DOHH2 (cell line): ENCODE results near the gene MLANA.

Source experiments
- H3F3A ChIP-seq: fragments of 200-600 bp; sonication (generic), shearing (Covaris generic); 2 replicates; pipeline ENCODE4 v1.6.0; 2016; ENCODE audit warnings: antibody characterized with exemption, mild to moderate bottlenecking; ENCODE audit not compliant: control insufficient read depth, insufficient read depth
- H3K27ac ChIP-seq: fragments of 200-600 bp; sonication (generic); 2 replicates; pipeline ENCODE4 v1.5.1; 2014; ENCODE audit warnings: low read depth, mild to moderate bottlenecking, low read length, moderate library complexity
- H3K27me3 ChIP-seq: fragments of 200-600 bp; sonication (generic); 2 replicates; pipeline ENCODE4 v1.6.1; 2014; ENCODE audit warnings: mild to moderate bottlenecking, low read length, mixed read lengths; ENCODE audit not compliant: control insufficient read depth
- H3K36me3 ChIP-seq: fragments of 200-600 bp; sonication (generic); 2 replicates; pipeline ENCODE4 v1.6.1; 2014; ENCODE audit warnings: mild to moderate bottlenecking, low read length, moderate library complexity, mixed read lengths; ENCODE audit not compliant: control insufficient read depth
- H3K4me1 ChIP-seq: fragments of 200-600 bp; sonication (generic); 2 replicates; pipeline ENCODE4 v1.6.1; 2014; ENCODE audit warnings: mild to moderate bottlenecking, low read length, mixed read lengths; ENCODE audit not compliant: control insufficient read depth
- H3K4me2 ChIP-seq: fragments of 200-600 bp; sonication (generic); 2 replicates; pipeline ENCODE4 v1.6.0; 2014; ENCODE audit warnings: mild to moderate bottlenecking, low read length, moderate library complexity
- H3K4me3 ChIP-seq: fragments of 200-600 bp; sonication (generic); 2 replicates; pipeline ENCODE4 v1.5.1; 2014; ENCODE audit warnings: mild to moderate bottlenecking, low read length, mixed read lengths
- H3K79me2 ChIP-seq: fragments of 200-600 bp; sonication (generic); 2 replicates; pipeline ENCODE4 v1.6.1; 2014; ENCODE audit warnings: mild to moderate bottlenecking, low read length, mixed read lengths; ENCODE audit not compliant: control insufficient read depth
- H3K9me2 ChIP-seq: fragments of 200-600 bp; sonication (generic); replicated peaks from 2 replicates; pipeline ENCODE4 v1.6.1; 2014; ENCODE audit warnings: mild to moderate bottlenecking, low read length, mixed read lengths; ENCODE audit not compliant: control insufficient read depth
- H3K9me3 ChIP-seq: fragments of 200-600 bp; sonication (generic); 2 replicates; pipeline ENCODE4 v1.6.1; 2014; ENCODE audit warnings: antibody characterized with exemption, low read length, mixed read lengths; ENCODE audit not compliant: control insufficient read depth, insufficient read depth
- H4K20me1 ChIP-seq: fragments of 200-600 bp; sonication (generic); 2 replicates; pipeline ENCODE4 v1.6.0; 2014; ENCODE audit warnings: low read depth, mild to moderate bottlenecking, antibody characterized with exemption, low read length, moderate library complexity; ENCODE audit not compliant: control insufficient read depth, insufficient read depth
- EZH2phosphoT487 ChIP-seq: fragments of 200-600 bp; sonication (generic); IDR thresholded peaks from 2 replicates; pipeline ENCODE4 v1.6.1; 2017; ENCODE audit warnings: borderline replicate concordance, mild to moderate bottlenecking, antibody characterized with exemption, low read length, moderate library complexity, mixed read lengths
- TF ChIP-seq, protein P1 (sequence below): fragments of 200-600 bp; sonication (generic); IDR thresholded peaks from one replicate; pipeline ENCODE4 v1.5.1; 2014; ENCODE audit warnings: antibody characterized with exemption, mild to moderate bottlenecking, low read depth, low read length; ENCODE audit not compliant: poor library complexity, severe bottlenecking

The MLANA gene

DNA sequence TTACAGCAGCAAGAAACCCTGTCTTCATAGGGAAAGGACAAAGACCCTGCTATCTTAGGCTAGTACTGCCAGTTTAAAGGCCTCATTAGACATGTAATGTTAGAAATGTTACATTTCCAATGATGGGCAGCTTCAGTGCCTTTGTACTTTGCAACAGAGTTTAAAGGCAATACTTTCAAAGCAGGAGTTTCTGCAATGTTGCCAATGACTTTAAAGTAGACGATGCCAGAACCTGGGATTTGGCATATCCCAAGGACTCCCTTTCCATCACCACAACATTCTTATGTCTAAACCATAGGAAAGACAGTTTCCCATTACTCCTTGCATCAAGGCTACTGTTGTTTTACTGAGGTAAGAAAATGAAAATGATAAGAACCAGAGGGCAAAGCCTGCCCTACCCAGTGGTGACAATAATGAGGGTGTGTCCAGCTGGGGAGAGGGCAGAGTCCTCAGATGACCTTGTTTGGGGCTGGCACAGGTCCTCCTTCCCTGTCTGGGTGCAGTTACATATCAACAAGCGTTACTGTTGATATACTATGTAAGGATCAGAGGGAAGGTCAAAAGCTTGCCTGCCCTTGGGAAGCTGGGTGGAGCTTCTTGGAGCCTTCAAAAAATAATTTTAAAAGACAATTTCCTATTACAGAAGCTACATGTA, 27.5 kb upstream of the MLANA start:
- H3K9me3 ChIP-seq, result no peaks in the 10 kb centered on the region
- H3K4me3 ChIP-seq, result no peak overlapping the region
- H3K9me2 ChIP-seq, result no peaks in the 10 kb centered on the region
- H3K4me1 ChIP-seq, result no peaks in the 10 kb centered on the region
- no peaks in the 10 kb centered on the region for H3K79me2 ChIP-seq
- no peaks in the 10 kb centered on the region for H3F3A ChIP-seq
- no peaks in the 10 kb centered on the region for H3K36me3 ChIP-seq
- no peaks in the 10 kb centered on the region for H4K20me1 ChIP-seq
- no peak overlapping the region for H3K4me2 ChIP-seq
- no peak for TF ChIP-seq EZH2phosphoT487
- TF ChIP-seq, protein P1, sequence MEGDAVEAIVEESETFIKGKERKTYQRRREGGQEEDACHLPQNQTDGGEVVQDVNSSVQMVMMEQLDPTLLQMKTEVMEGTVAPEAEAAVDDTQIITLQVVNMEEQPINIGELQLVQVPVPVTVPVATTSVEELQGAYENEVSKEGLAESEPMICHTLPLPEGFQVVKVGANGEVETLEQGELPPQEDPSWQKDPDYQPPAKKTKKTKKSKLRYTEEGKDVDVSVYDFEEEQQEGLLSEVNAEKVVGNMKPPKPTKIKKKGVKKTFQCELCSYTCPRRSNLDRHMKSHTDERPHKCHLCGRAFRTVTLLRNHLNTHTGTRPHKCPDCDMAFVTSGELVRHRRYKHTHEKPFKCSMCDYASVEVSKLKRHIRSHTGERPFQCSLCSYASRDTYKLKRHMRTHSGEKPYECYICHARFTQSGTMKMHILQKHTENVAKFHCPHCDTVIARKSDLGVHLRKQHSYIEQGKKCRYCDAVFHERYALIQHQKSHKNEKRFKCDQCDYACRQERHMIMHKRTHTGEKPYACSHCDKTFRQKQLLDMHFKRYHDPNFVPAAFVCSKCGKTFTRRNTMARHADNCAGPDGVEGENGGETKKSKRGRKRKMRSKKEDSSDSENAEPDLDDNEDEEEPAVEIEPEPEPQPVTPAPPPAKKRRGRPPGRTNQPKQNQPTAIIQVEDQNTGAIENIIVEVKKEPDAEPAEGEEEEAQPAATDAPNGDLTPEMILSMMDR, result no peak
- H3K27me3 ChIP-seq, result no peaks in the 10 kb centered on the region
- no peak overlapping the region for H3K27ac ChIP-seq

DNA sequence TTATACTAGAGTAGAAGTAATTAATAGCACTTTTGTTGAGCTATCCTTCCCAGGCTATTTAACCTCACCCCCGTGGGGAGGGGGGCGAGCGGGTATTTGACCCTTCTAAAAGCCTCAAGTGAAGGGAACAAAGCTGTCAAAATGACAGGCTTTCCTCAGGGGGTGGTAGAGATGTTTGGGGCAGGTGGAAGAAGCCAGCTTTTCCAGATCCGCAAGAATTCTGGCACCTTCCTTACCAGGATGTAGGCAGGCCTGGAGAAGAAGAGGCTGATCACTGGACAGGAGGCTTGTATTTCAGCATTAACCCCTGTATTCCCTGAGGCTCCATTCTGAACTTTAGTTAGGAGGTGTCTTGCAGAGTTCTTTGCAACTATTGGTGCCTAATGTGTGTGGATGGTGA, 26.2 kb upstream of the MLANA start:
- no peaks in the 10 kb centered on the region for H3K4me1 ChIP-seq
- no peak overlapping the region for H3K4me2 ChIP-seq
- H3K9me3 ChIP-seq, result no peaks in the 10 kb centered on the region
- H3F3A ChIP-seq, result no peaks in the 10 kb centered on the region
- H3K79me2 ChIP-seq, result no peaks in the 10 kb centered on the region
- H3K4me3 ChIP-seq, result no peak overlapping the region
- H3K36me3 ChIP-seq, result no peaks in the 10 kb centered on the region
- H4K20me1 ChIP-seq, result no peaks in the 10 kb centered on the region
- no peak for TF ChIP-seq EZH2phosphoT487
- TF ChIP-seq, protein P1, result no peak
- no peak overlapping the region for H3K27ac ChIP-seq
- H3K9me2 ChIP-seq, result no peaks in the 10 kb centered on the region
- no peaks in the 10 kb centered on the region for H3K27me3 ChIP-seq

DNA sequence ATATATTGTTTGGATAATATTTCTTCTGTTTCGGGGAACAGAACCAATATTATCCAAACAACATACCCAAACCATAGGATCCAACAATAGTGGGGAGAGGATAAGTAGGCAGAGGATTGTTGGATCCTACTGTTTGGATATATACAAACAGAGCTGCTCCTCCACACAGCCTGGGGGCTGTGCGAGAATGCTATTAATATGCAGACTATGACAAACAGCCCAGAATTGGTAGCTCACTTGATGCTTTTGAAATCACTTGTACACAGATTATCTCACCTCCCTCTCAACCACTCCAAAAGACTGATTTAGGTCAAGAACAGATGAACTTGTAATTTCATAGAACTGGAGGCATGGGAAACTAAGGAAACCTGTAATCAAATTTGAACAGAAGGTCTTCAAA, 24.4 kb upstream of the MLANA start:
- Histone ChIP-seq H3K36me3 (no peaks in the 10 kb centered on the region), H3K27me3 (no peaks in the 10 kb centered on the region), H3K4me2 (no peak overlapping the region), H3K9me2 (no peaks in the 10 kb centered on the region), H3K27ac (no peak overlapping the region), H3F3A (no peaks in the 10 kb centered on the region), H3K4me3 (no peak overlapping the region), H4K20me1 (no peaks in the 10 kb centered on the region), H3K9me3 (no peaks in the 10 kb centered on the region), H3K79me2 (no peaks in the 10 kb centered on the region), H3K4me1 (no peaks in the 10 kb centered on the region)
- TF ChIP-seq, protein P1, result no peak
- TF ChIP-seq EZH2phosphoT487, result no peak
